A549 (cell line): ENCODE data around the gene MYLK4. TPM values are rescaled to one million over a fixed set of nuclear protein-coding genes. Genes with fewer than 3 reads are reported as not detected.
A peak's percentile ranks its signal among the peaks of the same experiment; 100 is the strongest.

Source experiments
- ATAC-seq, 2 experiments: fragments of 200-7000 bp in 1 of 2; fragments of >200 bp in 1 of 2; cut with Nextera tagmentation in 1 of 2; cut with Tn5 transposase in 1 of 2; 3 replicates each; pipeline versions ENCODE4 v1.8.0 to v1.9.1; 2018 to 2020; ENCODE audit warnings: mild to moderate bottlenecking in 1 of 2, moderate library complexity in 1 of 2
- CTCF ChIA-PET: fragments of 300-600 bp; sonication (Branson Sonifier 250); formaldehyde crosslinking; extraction: SDS; loops from one replicate; lab custom pipeline; 2021; ENCODE audit warnings: antibody characterized with exemption, inconsistent platforms; lab: Yijun Ruan, JAX
- POLR2A ChIA-PET: fragments of 350-600 bp; formaldehyde crosslinking; extraction: SDS; loops from one replicate; lab custom pipeline; 2021; ENCODE audit warnings: antibody characterized with exemption, inconsistent platforms; lab: Yijun Ruan, JAX
- DNase-seq, 2 experiments: peaks; one replicate each; pipeline versions ENCODE4 v3.0.0 to v3.0.0-alpha.2; 2011 to 2016; ENCODE audit warnings: low read depth in 1 of 2, low spot score in 1 of 2
- FAIRE-seq: peaks from 2 replicates; lab custom pipeline; 2011; peaks lifted over from hg19 to GRCh38; lab: Jason Lieb, UNC
- H3K27ac ChIP-seq, 2 experiments: fragments of >200 bp; sonication (Bioruptor Twin); formaldehyde crosslinking; 3 replicates each; pipeline ENCODE4 v1.5.1; 2016 to 2017
- H3K4me1 ChIP-seq: fragments of >200 bp; sonication (Bioruptor Twin); formaldehyde crosslinking; 3 replicates; pipeline ENCODE4 v1.6.1; 2016
- H3K4me2 ChIP-seq: fragments of >200 bp; sonication (Bioruptor Twin); formaldehyde crosslinking; 3 replicates; pipeline ENCODE4 v1.6.1; 2016
- H3K4me3 ChIP-seq: fragments of >200 bp; sonication (Bioruptor Twin); formaldehyde crosslinking; 3 replicates; pipeline ENCODE4 v1.5.1; 2016
- H3K9me3 ChIP-seq: fragments of >200 bp; sonication (Bioruptor Twin); formaldehyde crosslinking; 3 replicates; pipeline ENCODE4 v1.6.1; 2016
- ATOH8 ChIP-seq: fragments of 250-450 bp; sonication (Bioruptor Pico); IDR thresholded peaks from 2 replicates; pipeline ENCODE4 v1.5.0; 2020; ENCODE audit warnings: low read depth, mild to moderate bottlenecking, moderate library complexity
- CBX2 ChIP-seq: fragments of 200-600 bp; sonication (generic); IDR thresholded peaks from 2 replicates; pipeline ENCODE4 v1.6.1; 2016; ENCODE audit warnings: low read depth, mild to moderate bottlenecking, borderline replicate concordance
- CHD4 ChIP-seq: fragments of 200-600 bp; sonication (generic); IDR thresholded peaks from 2 replicates; pipeline ENCODE4 v1.6.1; 2016; ENCODE audit warnings: antibody characterized with exemption, mild to moderate bottlenecking, borderline replicate concordance
- CTCF ChIP-seq: fragments of >200 bp; sonication (Bioruptor Twin); formaldehyde crosslinking; IDR thresholded peaks from 3 replicates; pipeline ENCODE4 v1.5.1; 2016
- FOXS1 ChIP-seq: fragments of 250-450 bp; sonication (Bioruptor Pico); IDR thresholded peaks from 2 replicates; pipeline ENCODE4 v1.5.0; 2020; ENCODE audit warnings: mild to moderate bottlenecking, moderate library complexity
- HDAC2 ChIP-seq: fragments of 200-600 bp; sonication (generic); IDR thresholded peaks from 2 replicates; pipeline ENCODE4 v1.6.1; 2016
- HES2 ChIP-seq: fragments of >200 bp; sonication (Bioruptor Twin); formaldehyde crosslinking; IDR thresholded peaks from 2 replicates; pipeline ENCODE4 v1.6.1; 2016
- HEYL ChIP-seq: fragments of 250-450 bp; sonication (Bioruptor Pico); IDR thresholded peaks from 2 replicates; pipeline ENCODE4 v1.8.0; 2021; ENCODE audit warnings: mild to moderate bottlenecking, moderate library complexity
- HOXB13 ChIP-seq: fragments of 250-450 bp; sonication (Bioruptor Pico); IDR thresholded peaks from 2 replicates; pipeline ENCODE4 v1.5.0; 2020; ENCODE audit warnings: low read depth, mild to moderate bottlenecking, moderate library complexity
- HOXB5 ChIP-seq: fragments of 250-450 bp; sonication (Bioruptor Pico); IDR thresholded peaks from 2 replicates; pipeline ENCODE4 v1.5.0; 2020; ENCODE audit warnings: mild to moderate bottlenecking, moderate library complexity
- JUN ChIP-seq, 2 experiments: fragments of >200 bp; sonication (Bioruptor Twin); formaldehyde crosslinking; IDR thresholded peaks; 2 replicates in 1 of 2; 3 replicates in 1 of 2; pipeline ENCODE4 v1.6.1; 2016 to 2017
- JUNB ChIP-seq: fragments of >200 bp; sonication (Bioruptor Twin); formaldehyde crosslinking; IDR thresholded peaks from 2 replicates; pipeline ENCODE4 v1.6.1; 2016
- KDM5A ChIP-seq: fragments of 200-600 bp; sonication (generic); IDR thresholded peaks from 2 replicates; pipeline ENCODE4 v1.6.1; 2016; ENCODE audit warnings: antibody characterized with exemption, mild to moderate bottlenecking
- MYC ChIP-seq: IDR thresholded peaks from 2 replicates; pipeline ENCODE4 v1.6.1; 2012; ENCODE audit warnings: mild to moderate bottlenecking, inconsistent platforms, low read length, improper control_type of control experiment, borderline replicate concordance
- NFE2L2 ChIP-seq: fragments of 150-350 bp; conservative IDR thresholded peaks from 2 replicates; pipeline ENCODE4 v1.6.1; 2014; ENCODE audit warnings: low read length
- RARB ChIP-seq: fragments of 250-450 bp; sonication (Bioruptor Pico); IDR thresholded peaks from 2 replicates; pipeline ENCODE4 v1.8.0; 2021; ENCODE audit warnings: mild to moderate bottlenecking, moderate library complexity
- RFX5 ChIP-seq: fragments of 450-650 bp; IDR thresholded peaks from 2 replicates; pipeline ENCODE4 v1.7.1; 2014; ENCODE audit warnings: antibody characterized with exemption, mild to moderate bottlenecking, moderate library complexity
- RNF2 ChIP-seq: fragments of 200-600 bp; sonication (generic); IDR thresholded peaks from 2 replicates; pipeline ENCODE4 v1.6.1; 2016; ENCODE audit warnings: low read depth, mild to moderate bottlenecking, antibody characterized with exemption, moderate library complexity, borderline replicate concordance
- TP53 ChIP-seq: fragments of 250-450 bp; sonication (Bioruptor Pico); IDR thresholded peaks from 2 replicates; pipeline ENCODE4 v1.5.0; 2021; ENCODE audit warnings: mild to moderate bottlenecking, moderate library complexity
- USF2 ChIP-seq: fragments of 450-650 bp; IDR thresholded peaks from 2 replicates; pipeline ENCODE4 v1.6.1; 2014; ENCODE audit warnings: antibody characterized with exemption
- ZC3H11A ChIP-seq: fragments of 450-650 bp; IDR thresholded peaks from 2 replicates; pipeline ENCODE4 v1.6.1; 2014; ENCODE audit warnings: antibody characterized with exemption, mild to moderate bottlenecking
- ZFP36 ChIP-seq: fragments of 450-650 bp; IDR thresholded peaks from 2 replicates; pipeline ENCODE4 v1.6.1; 2014; ENCODE audit warnings: borderline replicate concordance; ENCODE audit not compliant: partially characterized antibody
- WGBS: methylation state at CpG from one replicate; pipeline ENCODE4 v1.1.6; 2017; ENCODE audit errors: missing lambda C conversion rate; 5-methylcytosine and 5-hydroxymethylcytosine counted together
- polyA plus RNA-seq, 4 experiments: library from polyadenylated mRNA; depleted of rRNA in 3 of 4; stranded (reverse); fragments of >200 nt; fragmentation: RNase III in 1 of 4; extraction: RNeasy Plus Mini Kit Qiagen cat#74134 plus additional on column Dnase treatment in 1 of 4; gene quantifications; 2 replicates in 3 of 4; 3 replicates in 1 of 4; pipeline ENCODE4 v1.2.3, GENCODE V29; 2011 to 2017

The MYLK4 gene
- polyA plus RNA-seq, 2 of the 4 experiments (the other 2 are of a cell fraction): 0.14 to 0.21 TPM

GRCh38 chr6:2798586-2799134, 47.9 kb upstream of the MYLK4 start:
- no peak overlapping the region for H3K27ac ChIP-seq
- 0 out of 3 replicates have a peak, but pooled peaks cover 4% of the 10 kb centered on the region for H3K4me1 ChIP-seq
- TF ChIP-seq KDM5A (no peak), JUNB (no peak), RNF2 (no peak), ZFP36 (no peak), RARB (CRISPR knock-in tag) (no peak), MYC (no peak), TP53 (CRISPR knock-in tag) (no peak), HOXB5 (CRISPR knock-in tag) (no peak), CBX2 (no peak), CTCF (no peak), NFE2L2 (no peak), ATOH8 (no peak), CHD4 (no peak)
- TF ChIP-seq, all 56 proteins: peak for 0
- no peaks in the 10 kb centered on the region for H3K9me3 ChIP-seq
- H3K4me3 ChIP-seq: no peak overlapping the region
- ATAC-seq (no peak), FAIRE-seq (no peak), DNase-seq (no peak)
- no peak overlapping the region for H3K4me2 ChIP-seq
- ChIA-PET CTCF (interaction anchor here (1.0 to 1.5 kb wide), 3 partner anchors 47 to 190 kb away, joined by 3 read pairs; no protein-coding TSS in a partner anchor), POLR2A (no interaction called here)
- 84% methylated on average over 11 of the region's 11 CpGs for WGBS

GRCh38 chr6:2797564-2798031, 46.9 kb upstream of the MYLK4 start:
- Histone ChIP-seq H3K27ac (peak overlapping the region in 1 of 2 experiments; percentile 45; a peak in 1 of 6 replicates), H3K4me1 (0 out of 3 replicates have a peak, but pooled peaks cover 4% of the 10 kb centered on the region), H3K4me3 (no peak overlapping the region), H3K9me3 (no peaks in the 10 kb centered on the region), H3K4me2 (no peak overlapping the region)
- ChIA-PET POLR2A (interaction anchor here (1.4 kb wide), 1 partner anchor 15 kb away, joined by 3 read pairs; no protein-coding TSS in a partner anchor), CTCF (interaction anchor here (1.3 to 2.6 kb wide), 6 partner anchors 18 to 146 kb away, joined by 3 to 8 read pairs (median 4); no protein-coding TSS in a partner anchor)
- FAIRE-seq (no peak), DNase-seq (no peak), ATAC-seq (no peak)
- TF ChIP-seq HEYL: no peak
- no peak for TF ChIP-seq ZFP36
- no peak for TF ChIP-seq HOXB13 (CRISPR knock-in tag)
- no peak for TF ChIP-seq HES2
- TF ChIP-seq CTCF: no peak
- no peak for TF ChIP-seq HDAC2
- TF ChIP-seq FOXS1 (CRISPR knock-in tag): no peak
- TF ChIP-seq USF2: no peak
- TF ChIP-seq JUN (IDR thresholded peaks at IDR 0.05): no peak
- no peak for TF ChIP-seq ZC3H11A
- TF ChIP-seq KDM5A: no peak
- TF ChIP-seq RFX5: no peak
- 41% methylated on average over 3 of the region's 3 CpGs for WGBS
